ENCODE measurements around the gene DCLRE1A. TPM values are rescaled to one million over a fixed set of nuclear protein-coding genes. Genes with fewer than 3 reads are reported as not detected.
"Not testable (repeated sequence)": the region's sequence is repeated elsewhere in the genome, so short reads cannot be mapped to it uniquely, and the experiment has no call there.

The DCLRE1A gene
- total and polyA plus RNA-seq, 10 of the 15 experiments (the other 5 are each of a cell fraction or from before 2014, with no cell fraction given): 4.8 to 29.8 (median 14.0) TPM

DNA sequence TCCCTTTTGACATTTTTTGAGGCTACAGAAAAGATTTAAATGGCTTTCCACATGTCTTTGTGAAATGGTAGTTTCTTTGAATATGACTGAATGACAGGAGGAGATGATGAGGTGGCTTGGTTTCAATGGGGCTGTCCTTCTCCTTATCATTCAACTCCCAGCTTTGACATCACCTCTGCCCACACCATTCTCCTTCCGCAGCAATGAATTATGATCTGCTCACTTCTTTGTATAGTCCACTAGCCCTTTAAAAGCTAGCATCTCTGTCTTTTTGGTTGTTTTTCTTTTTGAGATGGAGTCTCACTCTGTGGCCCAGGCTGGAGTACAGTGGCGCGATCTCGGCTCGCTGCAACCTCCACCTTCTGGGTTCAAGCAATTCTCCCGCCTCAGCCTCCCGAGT, 31.7 kb downstream of the DCLRE1A start:
- FAIRE-seq (no peak), DNase-seq (ENCODE audit: low read depth, low spot score) (no peak), ATAC-seq (no peak)
- ChIA-PET CTCF (interaction anchor here (0.9 to 1.6 kb wide), 5 partner anchors 16 to 336 kb away, joined by 3 to 4 read pairs (median 3); no protein-coding TSS in a partner anchor), POLR2A (no interaction called here), SMC1A (ENCODE audit: uncharacterized antibody, unreplicated experiment) (interaction anchor here (0.7 kb wide), 1 partner anchor 72 kb away, joined by 3 read pairs; no protein-coding TSS in a partner anchor), RAD21 (ENCODE audit: unreplicated experiment) (no interaction called here)
- H3K27ac ChIP-seq (ENCODE audit: control insufficient read depth, insufficient read depth): no peak overlapping the region
- no peaks in the 10 kb centered on the region for H3K36me3 ChIP-seq (ENCODE audit: control insufficient read depth in 2 of 2, insufficient read depth in 2 of 2, low read length in 1 of 2)
- in situ Hi-C loops (cut with MboI): no loop called here
- H3K27me3 ChIP-seq (replicated peaks in 1 of 2; ENCODE audit: control insufficient read depth in 2 of 2, insufficient read depth in 2 of 2, low read length in 1 of 2): no peaks in the 10 kb centered on the region
- no TSS peak for BruUV-seq (replicated peaks)
- H3K4me1 ChIP-seq (ENCODE audit: control insufficient read depth, insufficient read depth, low read length): no peaks in the 10 kb centered on the region
- no peaks in the 10 kb centered on the region for H4K20me1 ChIP-seq (ENCODE audit: control insufficient read depth, insufficient read depth)
- H2AFZ ChIP-seq (ENCODE audit: control insufficient read depth, low read depth, low read length): no peak overlapping the region
- no peak overlapping the region for H3K4me2 ChIP-seq (ENCODE audit: control insufficient read depth, insufficient read depth)
- no peaks in the 10 kb centered on the region for H3K79me2 ChIP-seq (ENCODE audit: control insufficient read depth, insufficient read depth, low read length)
- intact Hi-C loops (cut with micrococcal nuclease; ENCODE audit: unreplicated experiment): no loop called here
- no peak overlapping the region for H3K4me3 ChIP-seq
- WGBS (ENCODE audit: insufficient coverage, insufficient replicate concordance, low lambda C conversion rate, missing lambda C conversion rate): 91% methylated on average over 7 of the region's 7 CpGs
- TF ChIP-seq NR2F1 (conservative IDR thresholded peaks at IDR 0.05) (no peak), HDAC6 (IDR thresholded peaks at IDR 0.05; ENCODE audit: unreplicated experiment) (no peak), RBBP5 (conservative IDR thresholded peaks at IDR 0.05) (no peak), CHD4 (IDR thresholded peaks at IDR 0.05) (no peak), IRF5 (IDR thresholded peaks at IDR 0.05; ENCODE audit: borderline replicate concordance) (no peak), CBX5 (IDR thresholded peaks at IDR 0.05; ENCODE audit: low read depth) (no peak), ZNF622 (IDR thresholded peaks at IDR 0.05) (no peak), MYB (IDR thresholded peaks at IDR 0.05; ENCODE audit: borderline replicate concordance, low read depth, low read length) (no peak)
- TF ChIP-seq, protein P1, sequence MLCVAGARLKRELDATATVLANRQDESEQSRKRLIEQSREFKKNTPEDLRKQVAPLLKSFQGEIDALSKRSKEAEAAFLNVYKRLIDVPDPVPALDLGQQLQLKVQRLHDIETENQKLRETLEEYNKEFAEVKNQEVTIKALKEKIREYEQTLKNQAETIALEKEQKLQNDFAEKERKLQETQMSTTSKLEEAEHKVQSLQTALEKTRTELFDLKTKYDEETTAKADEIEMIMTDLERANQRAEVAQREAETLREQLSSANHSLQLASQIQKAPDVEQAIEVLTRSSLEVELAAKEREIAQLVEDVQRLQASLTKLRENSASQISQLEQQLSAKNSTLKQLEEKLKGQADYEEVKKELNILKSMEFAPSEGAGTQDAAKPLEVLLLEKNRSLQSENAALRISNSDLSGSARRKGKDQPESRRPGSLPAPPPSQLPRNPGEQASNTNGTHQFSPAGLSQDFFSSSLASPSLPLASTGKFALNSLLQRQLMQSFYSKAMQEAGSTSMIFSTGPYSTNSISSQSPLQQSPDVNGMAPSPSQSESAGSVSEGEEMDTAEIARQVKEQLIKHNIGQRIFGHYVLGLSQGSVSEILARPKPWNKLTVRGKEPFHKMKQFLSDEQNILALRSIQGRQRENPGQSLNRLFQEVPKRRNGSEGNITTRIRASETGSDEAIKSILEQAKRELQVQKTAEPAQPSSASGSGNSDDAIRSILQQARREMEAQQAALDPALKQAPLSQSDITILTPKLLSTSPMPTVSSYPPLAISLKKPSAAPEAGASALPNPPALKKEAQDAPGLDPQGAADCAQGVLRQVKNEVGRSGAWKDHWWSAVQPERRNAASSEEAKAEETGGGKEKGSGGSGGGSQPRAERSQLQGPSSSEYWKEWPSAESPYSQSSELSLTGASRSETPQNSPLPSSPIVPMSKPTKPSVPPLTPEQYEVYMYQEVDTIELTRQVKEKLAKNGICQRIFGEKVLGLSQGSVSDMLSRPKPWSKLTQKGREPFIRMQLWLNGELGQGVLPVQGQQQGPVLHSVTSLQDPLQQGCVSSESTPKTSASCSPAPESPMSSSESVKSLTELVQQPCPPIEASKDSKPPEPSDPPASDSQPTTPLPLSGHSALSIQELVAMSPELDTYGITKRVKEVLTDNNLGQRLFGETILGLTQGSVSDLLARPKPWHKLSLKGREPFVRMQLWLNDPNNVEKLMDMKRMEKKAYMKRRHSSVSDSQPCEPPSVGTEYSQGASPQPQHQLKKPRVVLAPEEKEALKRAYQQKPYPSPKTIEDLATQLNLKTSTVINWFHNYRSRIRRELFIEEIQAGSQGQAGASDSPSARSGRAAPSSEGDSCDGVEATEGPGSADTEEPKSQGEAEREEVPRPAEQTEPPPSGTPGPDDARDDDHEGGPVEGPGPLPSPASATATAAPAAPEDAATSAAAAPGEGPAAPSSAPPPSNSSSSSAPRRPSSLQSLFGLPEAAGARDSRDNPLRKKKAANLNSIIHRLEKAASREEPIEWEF (IDR thresholded peaks at IDR 0.05; ENCODE audit: insufficient replicate concordance, low read depth, low read length): no peak
- no peaks in the 10 kb centered on the region; the same call in 2 of the 3 replicates for H3K9me3 ChIP-seq (replicated peaks; ENCODE audit: control insufficient read depth, insufficient read depth, low read length)
- no peak overlapping the region for H3K9ac ChIP-seq (ENCODE audit: control insufficient read depth, insufficient read depth, low read length)

DNA sequence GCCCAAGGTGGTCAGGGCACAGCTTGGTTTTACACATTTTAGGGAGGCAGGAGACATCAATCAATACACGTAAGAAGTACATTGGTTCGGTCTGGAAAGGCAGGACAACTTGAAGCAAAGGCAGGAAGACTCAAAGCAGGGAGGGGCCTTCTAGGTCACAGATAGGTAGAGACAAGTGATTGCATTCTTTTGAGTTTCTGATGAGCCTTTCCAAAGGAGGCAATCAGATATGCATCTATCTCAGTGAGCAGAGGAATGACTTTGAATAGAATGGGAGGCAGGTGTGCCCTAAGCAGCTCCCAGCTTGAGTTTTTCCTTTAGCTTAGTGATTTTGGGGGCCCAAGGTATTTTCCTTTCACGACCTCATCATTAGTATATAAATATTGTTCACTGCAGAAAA, 32.6 kb downstream of the DCLRE1A start:
- intact Hi-C loops (cut with micrococcal nuclease; ENCODE audit: unreplicated experiment); H3K4me2 ChIP-seq (ENCODE audit: control insufficient read depth, insufficient read depth); BruUV-seq (replicated peaks); H3K4me1 ChIP-seq (ENCODE audit: control insufficient read depth, insufficient read depth, low read length); H3K4me3 ChIP-seq; FAIRE-seq; H3K9me3 ChIP-seq (replicated peaks; ENCODE audit: control insufficient read depth, insufficient read depth, low read length); RAD21 ChIA-PET (ENCODE audit: unreplicated experiment); H2AFZ ChIP-seq (ENCODE audit: control insufficient read depth, low read depth, low read length); H3K9ac ChIP-seq (ENCODE audit: control insufficient read depth, insufficient read depth, low read length); H3K79me2 ChIP-seq (ENCODE audit: control insufficient read depth, insufficient read depth, low read length); H3K27ac ChIP-seq (ENCODE audit: control insufficient read depth, insufficient read depth); H3K36me3 ChIP-seq (ENCODE audit: control insufficient read depth in 2 of 2, insufficient read depth in 2 of 2, low read length in 1 of 2); H3K27me3 ChIP-seq (replicated peaks in 1 of 2; ENCODE audit: control insufficient read depth in 2 of 2, insufficient read depth in 2 of 2, low read length in 1 of 2); ATAC-seq; SMC1A ChIA-PET (ENCODE audit: uncharacterized antibody, unreplicated experiment); in situ Hi-C loops (cut with MboI); H4K20me1 ChIP-seq (ENCODE audit: control insufficient read depth, insufficient read depth); POLR2A ChIA-PET; DNase-seq (ENCODE audit: low read depth, low spot score): not testable (repeated sequence)
- WGBS (ENCODE audit: insufficient coverage, insufficient replicate concordance, low lambda C conversion rate, missing lambda C conversion rate): 37% methylated on average over 3 of the region's 3 CpGs
- CTCF ChIA-PET: interaction anchor here (0.9 to 1.6 kb wide), 6 partner anchors 11 to 337 kb away, joined by 3 to 4 read pairs (median 3); no protein-coding TSS in a partner anchor

Data from GM12878 (cell line).